IMR-90 (cell line): ENCODE data around the gene CFDP1. TPM values are rescaled to one million over a fixed set of nuclear protein-coding genes. Genes with fewer than 3 reads are reported as not detected.
A peak's percentile ranks its signal among the peaks of the same experiment; 100 is the strongest.

Experiments
- ATAC-seq: fragments of 200-7000 bp; cut with Tn5 transposase; 2 replicates; pipeline ENCODE4 v1.9.1; 2020; ENCODE audit warnings: low read depth, mild to moderate bottlenecking, moderate library complexity
- BruUV-seq: library from RNA; stranded (reverse); fragments of 400-500 nt; replicated peaks from 2 replicates; lab custom pipeline; 2021; lab: Mats Ljungman, UMichigan
- CTCF ChIA-PET: fragments of 300-600 bp; formaldehyde crosslinking; extraction: SDS; loops from one replicate; lab custom pipeline; 2021; ENCODE audit warnings: antibody characterized with exemption; lab: Yijun Ruan, JAX
- POLR2A ChIA-PET: fragments of 300-600 bp; sonication (Branson Sonifier 250); formaldehyde crosslinking; loops from one replicate; lab custom pipeline; 2022; ENCODE audit warnings: antibody characterized with exemption; ENCODE audit not compliant: unreplicated experiment; lab: Charles Lee
- DNase-seq: peaks from one replicate; pipeline ENCODE4 v3.0.0; 2013
- H2AFZ ChIP-seq: replicated peaks from 2 replicates; pipeline ENCODE3; 2013; ENCODE audit warnings: low read length, mild to moderate bottlenecking; ENCODE audit not compliant: poor library complexity
- H2AK5ac ChIP-seq: 2 replicates; pipeline ENCODE4 v1.6.1; 2013; ENCODE audit warnings: low read depth, low read length, inconsistent platforms
- H2AK9ac ChIP-seq: replicated peaks from 2 replicates; pipeline ENCODE3; 2013; ENCODE audit warnings: mild to moderate bottlenecking, low read depth, low read length, moderate library complexity; ENCODE audit not compliant: poor library complexity
- H2BK120ac ChIP-seq: 2 replicates; pipeline ENCODE4 v1.6.1; 2013; ENCODE audit warnings: low read depth, low read length, inconsistent platforms
- H2BK15ac ChIP-seq: 3 replicates; pipeline ENCODE4 v1.6.1; 2013; ENCODE audit warnings: low read depth, low read length, inconsistent platforms
- H2BK20ac ChIP-seq: 2 replicates; pipeline ENCODE4 v1.6.1; 2013; ENCODE audit warnings: low read depth, mild to moderate bottlenecking, inconsistent platforms, low read length, moderate library complexity
- H2BK5ac ChIP-seq: 2 replicates; pipeline ENCODE4 v1.6.1; 2013; ENCODE audit warnings: mild to moderate bottlenecking, low read depth, low read length, inconsistent platforms; ENCODE audit not compliant: poor library complexity, severe bottlenecking
- H3K14ac ChIP-seq: replicated peaks from 2 replicates; pipeline ENCODE4 v1.6.1; 2013; ENCODE audit warnings: low read depth, low read length, inconsistent platforms
- H3K18ac ChIP-seq: 2 replicates; pipeline ENCODE4 v1.6.1; 2013; ENCODE audit warnings: low read depth, low read length, control low read depth
- H3K23ac ChIP-seq: 2 replicates; pipeline ENCODE4 v1.6.1; 2013; ENCODE audit warnings: low read depth, low read length, inconsistent platforms
- H3K27ac ChIP-seq: 2 replicates; pipeline ENCODE4 v1.5.1; 2013; ENCODE audit warnings: mild to moderate bottlenecking, control low read depth, low read length; ENCODE audit not compliant: insufficient read depth
- H3K27me3 ChIP-seq: 2 replicates; pipeline ENCODE4 v1.6.1; 2013; ENCODE audit warnings: low read length; ENCODE audit not compliant: control insufficient read depth, insufficient read depth
- H3K36me3 ChIP-seq: 2 replicates; pipeline ENCODE4 v1.6.1; 2013; ENCODE audit warnings: low read length, mixed read lengths; ENCODE audit not compliant: control insufficient read depth, insufficient read depth
- H3K4ac ChIP-seq: 2 replicates; pipeline ENCODE4 v1.6.1; 2013; ENCODE audit warnings: low read depth, low read length, inconsistent platforms
- H3K4me1 ChIP-seq: 2 replicates; pipeline ENCODE4 v1.6.1; 2013; ENCODE audit warnings: low read length, mixed read lengths; ENCODE audit not compliant: control insufficient read depth, insufficient read depth
- H3K4me2 ChIP-seq: 2 replicates; pipeline ENCODE4 v1.6.1; 2013; ENCODE audit warnings: low read depth, mild to moderate bottlenecking, control low read depth, low read length, moderate library complexity
- H3K4me3 ChIP-seq: 2 replicates; pipeline ENCODE4 v1.5.1; 2013; ENCODE audit warnings: low read depth, mild to moderate bottlenecking, control low read depth, low read length, moderate library complexity; ENCODE audit not compliant: insufficient read depth
- H3K56ac ChIP-seq: 2 replicates; pipeline ENCODE4 v1.6.1; 2013; ENCODE audit warnings: low read length, inconsistent platforms; ENCODE audit not compliant: insufficient read depth; ENCODE audit errors: extremely low read depth
- H3K79me1 ChIP-seq, 2 experiments: 2 replicates each; pipeline ENCODE4 v1.6.1; 2013; ENCODE audit warnings: low read length in 2 of 2, inconsistent platforms in 1 of 2, low read depth in 1 of 2
- H3K9ac ChIP-seq: 2 replicates; pipeline ENCODE4 v1.6.1; 2013; ENCODE audit warnings: low read depth, low read length, control low read depth
- H3K9me1 ChIP-seq: 2 replicates; pipeline ENCODE4 v1.6.1; 2013; ENCODE audit warnings: low read length, inconsistent platforms; ENCODE audit not compliant: insufficient read depth
- H3K9me3 ChIP-seq: 2 replicates; pipeline ENCODE4 v1.6.1; 2013; ENCODE audit warnings: low read length; ENCODE audit not compliant: control insufficient read depth, insufficient read depth
- H4K20me1 ChIP-seq: 2 replicates; pipeline ENCODE4 v1.6.1; 2013; ENCODE audit warnings: low read length, inconsistent platforms; ENCODE audit not compliant: insufficient read depth
- H4K5ac ChIP-seq: 2 replicates; pipeline ENCODE4 v1.6.1; 2013; ENCODE audit warnings: mild to moderate bottlenecking, low read depth, low read length, control low read depth
- H4K8ac ChIP-seq, 2 experiments: 2 replicates each; pipeline ENCODE4 v1.6.1; 2013; ENCODE audit warnings: low read depth in 2 of 2, low read length in 2 of 2, control low read depth in 1 of 2, inconsistent platforms in 1 of 2
- H4K91ac ChIP-seq: 2 replicates; pipeline ENCODE4 v1.6.1; 2013; ENCODE audit warnings: low read depth, low read length, inconsistent platforms; ENCODE audit not compliant: insufficient read depth
- BHLHE40 ChIP-seq: fragments of 150-350 bp; IDR thresholded peaks from 2 replicates; pipeline ENCODE4 v1.6.1; 2016; ENCODE audit warnings: mild to moderate bottlenecking, low read depth, low read length
- FOS ChIP-seq: fragments of 150-350 bp; IDR thresholded peaks from 2 replicates; pipeline ENCODE4 v1.6.1; 2016; ENCODE audit warnings: low read depth, low read length
- MAFK ChIP-seq: IDR thresholded peaks from 2 replicates; pipeline ENCODE4 v1.6.1; 2012; ENCODE audit warnings: low read depth, low read length, improper control_type of control experiment
- POLR2A ChIP-seq: IDR thresholded peaks from 2 replicates; pipeline ENCODE4 v1.6.1; 2012; ENCODE audit warnings: mild to moderate bottlenecking, low read depth, low read length
- RAD21 ChIP-seq: IDR thresholded peaks from 2 replicates; pipeline ENCODE4 v1.6.1; 2012; ENCODE audit warnings: low read length, improper control_type of control experiment
- WGBS, 2 experiments: methylation state at CpG; one replicate each; pipeline versions ENCODE4 v1.1.5 to v1.1.7; 2013; ENCODE audit warnings: missing lambda C conversion rate in 2 of 2; ENCODE audit not compliant: insufficient read length in 1 of 2; ENCODE audit errors: extremely low coverage in 2 of 2; 5-methylcytosine and 5-hydroxymethylcytosine counted together
- dilution Hi-C: fragments of 300-500 bp; cut with HindIII; formaldehyde crosslinking; loops from one replicate; pipeline ENCODE4 v1.14.3; 2018; ENCODE audit warnings: low sequenced_read_pairs; ENCODE audit not compliant: unreplicated experiment
- in situ Hi-C: fragments of 300-500 bp; cut with MboI; formaldehyde crosslinking; loops from 3 replicates; pipeline ENCODE4 v1.14.3; 2019; ENCODE audit warnings: low sequenced_read_pairs, inconsistent platforms, mixed read lengths
- intact Hi-C: fragments of 100-400 bp; cut with micrococcal nuclease; formaldehyde crosslinking; loops from 2 replicates; pipeline ENCODE4 v1.10.0; 2022
- polyA plus RNA-seq, 3 experiments: library from polyadenylated mRNA; depleted of rRNA; stranded (reverse); fragments of >200 nt; gene quantifications; 2 replicates each; pipeline ENCODE4 v1.2.3, GENCODE V29; 2012; ENCODE audit warnings: low replicate concordance in 1 of 3
- total RNA-seq: library from RNA; depleted of rRNA; stranded (reverse); fragments of >200 nt; gene quantifications from 2 replicates; pipeline ENCODE4 v1.2.3, GENCODE V29; 2012

The CFDP1 gene
- total and polyA plus RNA-seq, 2 of the 4 experiments (the other 2 are of a cell fraction) = 15.6 to 38.7 TPM

- Histone ChIP-seq H3K79me1 (peaks cover 0 to 10% of the 10 kb centered on the region in 2 experiments; a peak in 1 of 4 replicates), H4K20me1 (no peaks in the 10 kb centered on the region), H3K4me1 (peaks cover 7% of the 10 kb centered on the region), H3K4me3 (no peak overlapping the region), H3K18ac (no peak overlapping the region), H2BK20ac (no peak overlapping the region), H2BK15ac (no peak overlapping the region), H2AK9ac (no peak overlapping the region), H3K23ac (no peak overlapping the region), H3K27ac (no peak overlapping the region), H3K36me3 (peaks cover 17% of the 10 kb centered on the region), H4K5ac (no peak overlapping the region), H3K9ac (no peak overlapping the region), H2AFZ (no peak overlapping the region), H3K9me3 (no peaks in the 10 kb centered on the region), H2BK5ac (no peak overlapping the region), H3K27me3 (no peaks in the 10 kb centered on the region), H3K4me2 (no peak overlapping the region), H4K91ac (no peak overlapping the region), H2AK5ac (no peak overlapping the region), H3K56ac (no peak overlapping the region), H3K14ac (no peak overlapping the region), H4K8ac (no peak overlapping the region), H3K4ac (no peak overlapping the region), H3K9me1 (peaks cover 22% of the 10 kb centered on the region), H2BK120ac (no peak overlapping the region)
- intact Hi-C loops = no loop called here
- dilution Hi-C loops = no loop called here
- no TSS peak for BruUV-seq
- no peak for ATAC-seq
- DNase-seq = no peak
- ChIA-PET CTCF (no interaction called here), POLR2A (no interaction called here)
- no peak for TF ChIP-seq FOS
- no peak for TF ChIP-seq POLR2A
- no peak for TF ChIP-seq RAD21
- no peak for TF ChIP-seq BHLHE40
- TF ChIP-seq MAFK = peak; percentile 65
- 90% methylated on average over 4 of the region's 4 CpGs; no CpG with 5 or more reads in 1 of the 2 experiments for WGBS, 2 experiments
- in situ Hi-C loops = no loop called here
Observed at GRCh38 chr16:75293173-75293572, 140.1 kb downstream of the CFDP1 start.
